HepG2 (cell line): Measurements from ENCODE around the gene E2F1. TPM values are rescaled to one million over a fixed set of nuclear protein-coding genes. Genes with fewer than 3 reads are reported as not detected.

Experiments used
- ARID3A ChIP-seq: IDR thresholded peaks from 2 replicates; pipeline ENCODE4 v1.6.1; 2012; ENCODE audit warnings: low read depth, low read length, improper control_type of control experiment
- BRCA1 ChIP-seq: sonication (generic); formaldehyde crosslinking; IDR thresholded peaks from 2 replicates; pipeline ENCODE4 v1.4.0; 2020; ENCODE audit warnings: missing genetic modification reagents
- ELF1 ChIP-seq: sonication (generic); formaldehyde crosslinking; IDR thresholded peaks from 2 replicates; pipeline ENCODE4 v1.4.0; 2020; ENCODE audit warnings: missing genetic modification reagents
- FOXP1 ChIP-seq, 2 experiments: fragments of 450-650 bp in 1 of 2; IDR thresholded peaks; 2 replicates each; pipeline ENCODE4 v1.6.1; 2017 to 2018; ENCODE audit warnings: antibody characterized with exemption in 1 of 2
- HMGA1 ChIP-seq: sonication (generic); formaldehyde crosslinking; conservative IDR thresholded peaks from 2 replicates; pipeline ENCODE4 v1.4.0; 2020; ENCODE audit warnings: missing genetic modification reagents
- HOXA9 ChIP-seq: sonication (generic); formaldehyde crosslinking; IDR thresholded peaks from 2 replicates; pipeline ENCODE4 v1.8.1; 2022; ENCODE audit warnings: missing genetic modification reagents, mild to moderate bottlenecking, moderate library complexity, borderline replicate concordance
- KAT7 ChIP-seq: IDR thresholded peaks from 2 replicates; pipeline ENCODE4 v1.6.1; 2018; ENCODE audit warnings: borderline replicate concordance, missing compliant biosample characterization
- KLF15 ChIP-seq: sonication (generic); formaldehyde crosslinking; IDR thresholded peaks from 2 replicates; pipeline ENCODE4 v1.8.1; 2023; ENCODE audit warnings: borderline replicate concordance, mild to moderate bottlenecking, inconsistent platforms, missing genetic modification reagents, mixed read lengths
- LRRFIP1 ChIP-seq: sonication (generic); formaldehyde crosslinking; conservative IDR thresholded peaks from 2 replicates; pipeline ENCODE4 v1.4.0; 2020; ENCODE audit warnings: missing genetic modification reagents
- MAFG ChIP-seq: sonication (generic); formaldehyde crosslinking; IDR thresholded peaks from 2 replicates; pipeline ENCODE4 v1.5.1; 2020; ENCODE audit warnings: mild to moderate bottlenecking, missing genetic modification reagents
- MEIS2 ChIP-seq: sonication (generic); formaldehyde crosslinking; IDR thresholded peaks from 2 replicates; pipeline ENCODE4 v1.9.0; 2021; ENCODE audit warnings: mild to moderate bottlenecking, missing genetic modification reagents
- NCOA1 ChIP-seq: sonication (generic); formaldehyde crosslinking; IDR thresholded peaks from 2 replicates; pipeline ENCODE4 v1.9.0; 2021; ENCODE audit warnings: missing genetic modification reagents
- NFYC ChIP-seq: IDR thresholded peaks from 2 replicates; pipeline ENCODE4 v1.6.1; 2016; ENCODE audit warnings: missing genetic modification reagents, missing compliant biosample characterization
- NR2F1 ChIP-seq, 2 experiments: fragments of 450-650 bp in 1 of 2; formaldehyde crosslinking in 1 of 2; IDR thresholded peaks; 2 replicates each; pipeline versions ENCODE4 v1.5.0 to v1.6.1; 2016 to 2020; ENCODE audit warnings: mild to moderate bottlenecking in 1 of 2, missing compliant biosample characterization in 1 of 2, missing genetic modification reagents in 1 of 2, moderate library complexity in 1 of 2
- PTBP1 ChIP-seq: fragments of 200-400 bp; formaldehyde crosslinking; IDR thresholded peaks from 2 replicates; pipeline ENCODE4 v1.6.1; 2018; ENCODE audit warnings: low read length, low read depth; ENCODE audit not compliant: poor library complexity, severe bottlenecking
- SKI ChIP-seq: fragments of 450-650 bp; IDR thresholded peaks from one replicate; pipeline ENCODE4 v1.6.1; 2018; ENCODE audit warnings: mild to moderate bottlenecking; ENCODE audit not compliant: partially characterized antibody
- XRCC5 ChIP-seq: fragments of 200-400 bp; formaldehyde crosslinking; optimal IDR thresholded peaks from 2 replicates; pipeline ENCODE3; 2017; ENCODE audit warnings: mild to moderate bottlenecking, low read length
- ZBTB38 ChIP-seq: sonication (generic); formaldehyde crosslinking; IDR thresholded peaks from 2 replicates; pipeline ENCODE4 v1.5.1; 2020; ENCODE audit warnings: mild to moderate bottlenecking, missing genetic modification reagents
- ZBTB7B ChIP-seq: sonication (generic); formaldehyde crosslinking; IDR thresholded peaks from 2 replicates; pipeline ENCODE4 v1.4.0; 2020; ENCODE audit warnings: missing genetic modification reagents
- ZNF251 ChIP-seq: sonication (generic); formaldehyde crosslinking; IDR thresholded peaks from 2 replicates; pipeline ENCODE4 v1.9.0; 2021; ENCODE audit warnings: mild to moderate bottlenecking, missing genetic modification reagents
- ZNF256 ChIP-seq: sonication (generic); formaldehyde crosslinking; conservative IDR thresholded peaks from 2 replicates; pipeline ENCODE4 v1.4.0; 2020; ENCODE audit warnings: missing genetic modification reagents
- ZNF556 ChIP-seq: sonication (generic); formaldehyde crosslinking; IDR thresholded peaks from 2 replicates; pipeline ENCODE4 v1.4.0; 2020; ENCODE audit warnings: mild to moderate bottlenecking, missing genetic modification reagents, borderline replicate concordance
- ZNF597 ChIP-seq: sonication (generic); formaldehyde crosslinking; IDR thresholded peaks from 2 replicates; pipeline ENCODE4 v1.5.0; 2020; ENCODE audit warnings: missing genetic modification reagents
- polyA plus RNA-seq, 8 experiments: library from polyadenylated mRNA; depleted of rRNA in 3 of 8; stranded (reverse) in 7 of 8; unstranded in 1 of 8; fragments of >200 nt; fragmentation: Illumina TruSeq in 4 of 8; extraction: Trizol in 4 of 8; gene quantifications; 2 replicates each; pipeline versions ENCODE4 v1.2.1 to v1.2.3, GENCODE V29; 2011 to 2016; ENCODE audit warnings: low read depth in 4 of 8, missing spikeins in 1 of 8, mixed read lengths in 1 of 8; ENCODE audit not compliant: insufficient read depth in 1 of 8
- total RNA-seq, 5 experiments: library from RNA; depleted of rRNA; stranded (reverse); fragments of >200 nt; fragmentation: Illumina TruSeq; extraction: Trizol; gene quantifications; 2 replicates each; pipeline ENCODE4 v1.2.3, GENCODE V29; 2016; ENCODE audit warnings: low read depth in 1 of 5

Gene E2F1
- total and polyA plus RNA-seq, 2 of the 13 experiments (the other 11 are each of a cell fraction or from before 2014, with no cell fraction given), result 25.5 to 39.4 TPM

- no peak for TF ChIP-seq NFYC (CRISPR knock-in tag)
- TF ChIP-seq BRCA1 (CRISPR knock-in tag), result peak; percentile 77; the same call in 1 of the 2 replicates
- peak; percentile 38; the same call in 1 of the 2 replicates for TF ChIP-seq KLF15
- no peak for TF ChIP-seq MAFG (CRISPR knock-in tag)
- no peak for TF ChIP-seq ZNF251 (CRISPR knock-in tag)
- TF ChIP-seq ZNF556 (CRISPR knock-in tag), result peak; percentile 71; the same call in 1 of the 2 replicates
- peak; percentile 46 for TF ChIP-seq SKI
- no peak for TF ChIP-seq ZNF597 (CRISPR knock-in tag)
- peak; percentile 31 for TF ChIP-seq PTBP1
- TF ChIP-seq LRRFIP1, result no peak
- TF ChIP-seq HMGA1 (CRISPR knock-in tag), result no peak
- TF ChIP-seq ZBTB7B (CRISPR knock-in tag), result no peak; the same call in 1 of the 2 replicates
- TF ChIP-seq ARID3A, result no peak
- 0 out of 2 replicates have a peak, but pooled peaks have one; percentile 87 for TF ChIP-seq NCOA1
- TF ChIP-seq XRCC5, result peak; percentile 90
- TF ChIP-seq NR2F1 (CRISPR knock-in tag; IDR thresholded peaks at IDR 0.05), result no peak
- no peak for TF ChIP-seq FOXP1 (IDR thresholded peaks at IDR 0.05)
- TF ChIP-seq FOXP1 (CRISPR knock-in tag; IDR thresholded peaks at IDR 0.05), result no peak; the same call in 1 of the 2 replicates
- peak; percentile 51; the same call in 1 of the 2 replicates for TF ChIP-seq MEIS2 (CRISPR knock-in tag)
- peak; percentile 99; the same call in 1 of the 2 replicates for TF ChIP-seq KAT7 (CRISPR knock-in tag)
- peak; percentile 87; the same call in 1 of the 2 replicates for TF ChIP-seq ZBTB38 (CRISPR knock-in tag)
- TF ChIP-seq ELF1 (CRISPR knock-in tag), result peak; percentile 62; the same call in 1 of the 2 replicates
- TF ChIP-seq ZNF256, result peak; percentile 72; the same call in 1 of the 2 replicates
- peak; percentile 82; the same call in 1 of the 2 replicates for TF ChIP-seq HOXA9
These were observed 22.8 kb downstream of the E2F1 start (continued) for GRCh38 chr20:33663161-33664084.
